Dedifferentiated amniotic fluid mesenchymal stem cell (primary cell): ENCODE measurements around the gene SPATA31E1.
"Not testable (repeated sequence)": the region's sequence is repeated elsewhere in the genome, so short reads cannot be mapped to it uniquely, and the experiment has no call there.

ENCODE experiments used
- DNase-seq: peaks from one replicate; pipeline ENCODE4 v3.0.0-alpha.2; 2016; ENCODE audit errors: extremely low spot score

The SPATA31E1 gene

DNA sequence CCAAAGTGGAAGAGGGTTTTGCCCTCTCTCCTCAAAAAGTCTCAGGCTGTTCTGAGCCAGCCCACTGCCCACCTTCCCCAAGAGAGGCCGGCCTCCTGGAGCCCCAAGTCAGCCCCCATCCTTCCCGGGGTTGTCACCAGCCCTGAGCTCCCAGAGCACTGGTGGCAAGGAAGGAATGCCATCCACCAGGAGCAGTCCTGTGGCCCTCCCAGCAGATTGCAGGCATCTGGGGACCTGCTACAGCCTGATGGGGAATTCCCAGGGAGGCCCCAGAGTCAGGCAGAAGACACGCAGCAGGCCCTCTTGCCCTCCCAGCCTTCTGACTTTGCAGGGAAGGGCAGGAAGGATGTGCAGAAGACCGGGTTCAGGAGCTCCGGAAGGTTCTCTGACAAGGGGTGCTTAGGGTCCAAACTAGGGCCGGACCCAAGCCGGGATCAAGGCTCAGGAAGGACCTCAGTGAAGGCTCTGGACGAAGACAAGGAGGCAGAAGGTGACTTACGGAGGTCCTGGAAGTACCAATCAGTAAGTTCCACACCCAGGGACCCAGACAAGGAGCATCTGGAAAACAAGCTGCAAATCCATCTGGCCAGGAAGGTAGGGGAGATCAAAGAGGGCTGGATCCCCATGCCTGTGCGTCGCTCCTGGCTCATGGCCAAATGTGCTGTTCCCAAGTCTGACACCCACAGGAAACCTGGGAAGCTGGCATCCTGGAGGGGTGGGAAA lies 3.7 kb downstream of the SPATA31E1 start:
- DNase-seq, result no peak

DNA sequence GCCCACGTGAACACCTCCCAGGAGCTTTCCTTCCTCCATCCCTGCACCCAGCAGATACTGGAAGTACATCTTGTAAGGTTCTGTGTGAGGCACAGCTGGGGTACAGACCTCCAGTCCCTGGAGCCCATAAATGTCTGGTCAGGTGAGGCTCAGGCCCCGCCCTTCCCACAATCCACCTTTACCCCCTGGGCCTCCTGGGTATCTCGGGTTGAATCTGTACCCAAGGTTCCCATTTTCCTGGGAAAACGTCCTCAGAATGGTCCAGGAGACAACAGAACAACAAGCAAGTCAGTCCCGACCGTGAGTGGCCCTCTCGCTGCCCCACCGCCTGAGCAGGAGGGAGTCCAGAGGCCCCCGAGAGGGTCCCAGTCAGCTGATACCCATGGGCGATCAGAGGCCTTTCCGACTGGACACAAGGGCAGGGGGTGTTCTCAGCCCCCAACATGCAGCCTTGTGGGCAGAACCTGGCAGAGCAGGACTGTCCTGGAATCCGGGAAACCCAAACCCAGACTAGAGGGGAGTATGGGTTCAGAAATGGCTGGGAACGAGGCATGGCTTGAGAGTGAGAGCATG lies 4.3 kb downstream of the SPATA31E1 start:
- DNase-seq, result no peak

DNA sequence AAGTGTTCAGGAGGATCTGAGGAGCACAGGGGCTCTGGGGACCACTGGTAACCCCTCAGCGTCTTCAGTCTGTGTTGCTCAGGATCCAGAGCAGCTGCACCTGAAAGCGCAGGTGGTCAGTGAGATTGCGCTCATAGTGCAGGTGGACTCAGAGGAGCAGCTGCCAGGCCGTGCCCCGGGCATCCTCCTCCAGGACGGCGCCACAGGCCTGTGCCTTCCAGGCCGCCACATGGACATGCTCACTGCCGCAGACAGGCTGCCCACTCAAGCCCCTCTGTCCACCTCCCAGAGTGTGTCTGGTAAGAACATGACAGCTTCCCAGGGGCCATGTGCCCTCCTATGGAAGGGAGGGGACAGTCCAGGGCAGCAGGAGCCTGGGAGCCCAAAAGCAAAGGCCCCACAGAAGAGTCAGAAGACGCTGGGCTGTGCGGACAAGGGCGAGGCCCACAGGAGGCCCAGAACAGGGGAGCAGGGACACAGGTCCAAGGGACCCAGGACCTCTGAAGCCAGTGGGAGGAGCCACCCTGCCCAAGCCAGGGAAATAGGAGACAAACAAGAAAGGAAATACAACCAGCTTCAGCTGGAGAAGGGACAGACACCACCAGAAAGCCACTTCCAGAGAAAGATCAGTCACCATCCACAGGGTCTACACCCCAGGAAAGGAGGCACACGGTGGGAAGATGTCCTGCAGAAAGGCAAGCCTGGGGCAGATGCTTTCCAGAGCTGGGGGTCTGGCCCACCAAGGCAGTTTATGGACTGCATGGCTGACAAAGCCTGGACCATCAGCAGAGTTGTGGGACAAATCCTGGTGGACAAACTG lies 5.2 kb downstream of the SPATA31E1 start:
- no peak for DNase-seq

DNA sequence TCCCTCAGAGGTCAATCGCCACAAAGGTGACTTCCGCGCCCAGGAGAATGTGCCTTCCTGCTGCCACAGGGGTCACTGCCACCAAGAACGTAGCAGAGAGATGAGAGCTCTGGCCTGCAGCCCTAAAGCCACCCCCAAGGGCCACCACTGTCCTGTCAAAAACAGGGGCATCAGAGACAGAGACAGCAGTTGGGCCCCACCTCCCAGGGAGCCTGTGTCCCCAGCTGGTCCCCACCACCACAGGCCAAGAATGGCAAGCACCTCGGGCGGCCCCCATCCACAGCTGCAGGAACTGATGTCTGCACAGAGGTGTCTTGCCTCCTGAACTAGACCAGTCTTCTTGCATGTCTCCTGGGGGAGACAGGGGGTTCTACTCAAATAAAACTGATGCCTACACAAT lies 5.8 kb downstream of the SPATA31E1 start:
- no peak for DNase-seq

DNA sequence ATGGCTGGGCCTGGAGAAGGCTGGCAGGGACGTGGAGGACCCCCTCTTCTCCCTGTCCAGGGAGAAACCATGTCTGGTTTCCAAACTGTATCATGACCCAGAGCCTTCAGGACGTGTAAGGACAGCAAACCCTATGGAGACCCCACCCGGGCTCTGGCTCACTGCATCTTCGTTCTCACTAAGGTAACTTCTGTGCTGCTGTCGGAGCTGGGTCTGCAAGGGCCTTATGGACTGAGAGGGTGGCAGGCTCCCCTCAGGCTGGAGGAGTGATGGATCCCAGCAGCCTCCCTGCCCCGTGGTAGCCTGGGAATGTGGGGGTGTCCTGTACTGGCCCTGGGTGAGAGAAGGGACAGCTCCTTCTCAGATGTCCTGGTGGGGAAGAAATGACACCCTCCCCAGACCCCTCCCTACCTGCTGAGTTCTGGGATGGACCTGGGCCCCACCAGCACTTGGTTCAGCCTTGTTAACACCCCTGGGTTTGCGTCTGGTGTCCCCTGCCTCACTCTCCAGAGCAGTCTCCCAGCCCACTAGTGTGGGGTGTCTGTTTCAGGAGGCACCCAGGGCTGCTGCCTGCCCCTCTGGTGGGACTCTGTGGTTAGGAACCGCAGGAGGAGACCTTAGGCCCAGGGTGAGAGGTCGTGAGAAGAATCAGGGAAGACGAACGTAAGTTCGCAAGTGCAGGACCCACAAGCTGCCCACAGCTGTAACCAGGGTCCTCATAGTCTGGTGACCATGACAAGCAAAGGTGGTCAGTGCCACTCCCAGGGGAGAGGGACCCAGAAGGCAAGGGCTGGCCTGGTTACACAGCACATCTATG lies 6.6 kb downstream of the SPATA31E1 start:
- no peak for DNase-seq

DNA sequence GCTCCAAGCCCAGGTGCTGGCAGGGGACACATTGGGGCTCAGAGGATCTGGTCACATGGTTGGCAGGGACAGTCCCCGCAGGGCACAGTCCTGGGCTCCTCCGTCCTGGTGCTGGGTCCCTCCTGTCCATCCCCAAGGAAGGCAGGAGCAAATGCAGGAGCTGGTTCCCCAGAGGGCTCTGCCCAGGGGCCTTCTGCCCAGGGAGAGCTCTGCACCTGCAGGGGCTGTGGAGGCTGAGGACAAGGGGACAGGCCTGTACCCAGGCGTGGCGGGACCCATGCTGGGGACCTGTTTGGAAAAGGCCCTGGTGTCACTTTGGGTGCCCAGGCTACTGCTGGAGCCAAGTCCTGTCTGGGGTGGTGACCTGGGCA lies 7.2 kb downstream of the SPATA31E1 start:
- DNase-seq, result no peak

DNA sequence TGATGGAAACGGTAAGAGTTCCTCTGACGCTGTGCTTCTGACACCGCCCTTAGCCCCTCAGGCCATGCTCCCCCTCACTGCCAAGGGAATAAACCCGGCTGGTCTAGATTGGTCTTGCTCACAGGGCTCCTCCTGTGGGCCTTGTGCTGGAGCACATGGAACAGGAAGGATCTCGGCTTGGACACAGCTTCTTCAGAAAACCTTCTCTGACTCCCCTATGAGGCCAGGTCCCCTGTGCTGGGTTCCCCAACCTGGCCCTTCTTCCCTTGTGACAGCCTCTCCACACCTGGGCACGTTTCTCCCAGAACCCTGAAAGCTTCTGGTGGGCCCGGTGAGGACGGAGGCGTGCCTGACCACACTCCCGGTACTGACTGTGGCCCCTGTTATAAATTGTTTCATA lies 8.2 kb downstream of the SPATA31E1 start:
- no peak for DNase-seq

DNA sequence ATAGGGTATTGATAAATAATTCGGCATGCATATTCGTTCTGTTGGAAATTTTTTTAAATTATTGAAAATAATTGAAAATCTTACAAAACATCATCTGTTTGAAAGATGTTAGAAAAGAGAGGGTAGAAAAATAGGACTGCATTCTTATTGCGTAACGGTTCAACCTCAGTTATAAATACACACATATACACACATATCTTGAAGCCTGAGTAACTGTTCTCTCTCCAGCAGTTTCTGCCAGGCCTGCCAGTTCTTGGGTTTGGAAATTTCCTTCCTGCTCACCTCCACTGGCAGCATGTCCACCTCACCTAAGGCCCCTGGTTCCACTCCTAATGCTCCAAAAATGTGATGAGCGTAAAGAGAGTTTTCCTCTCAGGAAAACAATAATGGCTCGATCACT lies 9.1 kb downstream of the SPATA31E1 start:
- no peak for DNase-seq

DNA sequence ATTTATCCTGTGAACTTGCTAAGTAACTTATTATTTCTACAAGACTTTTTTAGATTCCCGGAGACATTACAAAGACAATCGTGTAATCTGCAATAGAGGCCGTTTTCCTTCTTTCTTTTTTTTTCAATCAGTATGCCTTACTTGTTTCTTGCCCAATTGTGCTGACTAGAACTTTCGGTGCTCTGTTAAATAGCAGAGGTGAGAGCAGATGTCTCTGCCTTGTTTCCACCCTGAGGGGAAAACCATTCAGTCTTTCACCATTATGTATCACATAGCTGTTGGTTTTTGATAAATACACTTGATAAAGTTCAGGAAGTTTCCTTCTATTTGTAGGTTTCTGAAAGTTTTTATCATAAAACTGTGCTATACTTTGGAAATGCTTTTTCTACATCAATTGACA lies 10.3 kb downstream of the SPATA31E1 start:
- no peak for DNase-seq

DNA sequence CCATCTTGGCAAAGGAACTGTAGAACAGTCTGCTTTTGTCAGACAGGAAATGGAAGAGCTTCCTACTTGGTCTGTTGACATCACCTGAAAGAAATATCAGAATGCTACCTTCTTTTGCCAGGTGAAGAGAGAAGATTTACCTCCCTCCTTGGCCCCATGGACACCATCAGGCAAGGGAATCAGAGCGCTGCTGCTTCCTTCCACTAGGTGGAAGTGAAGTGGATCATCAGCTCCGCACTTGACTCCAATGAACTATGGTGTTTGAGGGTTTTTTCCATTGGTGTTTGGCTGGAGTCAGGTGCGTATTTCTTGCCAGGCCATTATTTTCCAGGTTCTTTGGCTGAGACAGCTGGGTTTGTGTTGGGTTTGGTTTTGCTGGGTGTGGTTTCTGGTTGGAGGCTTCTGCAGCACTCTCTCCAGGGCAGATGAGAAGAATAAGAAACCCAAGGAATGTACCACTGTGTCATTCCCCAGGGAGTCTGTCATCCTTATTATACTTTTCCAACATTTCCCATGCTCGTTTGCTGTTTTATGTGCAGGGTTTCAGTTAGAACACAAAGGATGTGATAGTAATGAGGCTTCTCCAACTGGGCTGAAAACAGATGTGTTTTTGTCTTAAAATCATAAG lies 12.4 kb downstream of the SPATA31E1 start:
- DNase-seq, result no peak

DNA sequence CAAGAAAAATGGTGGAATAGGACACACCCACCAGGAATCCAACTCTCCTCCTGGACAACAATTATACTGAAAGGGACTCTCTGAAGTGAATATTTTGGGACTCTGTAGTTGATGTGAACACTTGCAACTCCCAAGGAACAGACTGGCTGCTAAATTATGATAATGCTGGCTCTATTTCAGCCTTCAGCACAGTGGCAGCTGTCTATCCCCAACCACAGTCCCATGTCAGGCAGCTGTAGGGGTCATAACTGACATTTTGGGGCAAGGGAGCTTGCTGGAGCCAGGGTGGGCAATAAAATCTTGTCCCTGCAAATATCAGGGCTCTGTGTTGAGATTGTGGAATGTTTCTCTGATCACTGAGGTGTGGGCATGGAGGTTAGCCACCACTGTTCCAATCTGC lies 14.2 kb downstream of the SPATA31E1 start:
- DNase-seq, result no peak

DNA sequence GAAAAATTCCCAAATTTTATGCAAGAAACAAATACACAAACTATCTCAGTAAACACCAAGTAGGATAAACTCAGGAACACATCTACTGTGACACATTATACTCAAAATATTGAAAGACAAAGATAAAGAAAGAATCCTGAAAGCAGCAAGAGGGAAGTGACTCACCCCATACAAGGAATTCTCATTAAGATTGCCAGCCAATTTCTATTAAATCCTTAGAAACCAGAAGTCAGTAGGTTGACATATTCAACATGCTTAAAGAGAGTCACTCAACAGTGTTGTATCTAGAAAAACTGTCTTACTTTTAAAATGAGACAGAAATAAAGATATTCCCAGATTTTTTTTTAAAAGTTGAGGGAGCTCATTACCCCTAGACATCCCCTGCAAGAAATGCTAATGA lies 15.5 kb downstream of the SPATA31E1 start:
- DNase-seq, result no peak

DNA sequence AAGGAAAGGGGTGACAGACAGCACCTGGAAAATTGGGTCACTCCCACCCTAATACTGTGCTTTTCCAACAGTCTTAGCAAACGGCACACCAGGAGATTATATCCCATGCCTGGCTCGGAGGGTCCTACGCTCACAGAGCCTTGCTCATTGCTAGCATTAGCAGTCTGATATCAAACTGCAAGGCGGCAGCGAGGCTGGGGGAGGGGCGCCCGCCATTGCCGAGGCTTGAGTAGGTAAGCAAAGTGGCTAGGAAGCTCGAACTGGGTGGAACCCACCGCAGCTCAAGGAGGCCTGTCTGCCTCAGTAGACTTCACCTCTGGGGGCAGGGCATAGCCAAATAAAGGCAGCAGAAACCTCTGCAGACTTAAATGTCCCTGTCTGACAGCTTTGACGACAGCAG lies 19.7 kb downstream of the SPATA31E1 start:
- DNase-seq, result not testable (repeated sequence)

DNA sequence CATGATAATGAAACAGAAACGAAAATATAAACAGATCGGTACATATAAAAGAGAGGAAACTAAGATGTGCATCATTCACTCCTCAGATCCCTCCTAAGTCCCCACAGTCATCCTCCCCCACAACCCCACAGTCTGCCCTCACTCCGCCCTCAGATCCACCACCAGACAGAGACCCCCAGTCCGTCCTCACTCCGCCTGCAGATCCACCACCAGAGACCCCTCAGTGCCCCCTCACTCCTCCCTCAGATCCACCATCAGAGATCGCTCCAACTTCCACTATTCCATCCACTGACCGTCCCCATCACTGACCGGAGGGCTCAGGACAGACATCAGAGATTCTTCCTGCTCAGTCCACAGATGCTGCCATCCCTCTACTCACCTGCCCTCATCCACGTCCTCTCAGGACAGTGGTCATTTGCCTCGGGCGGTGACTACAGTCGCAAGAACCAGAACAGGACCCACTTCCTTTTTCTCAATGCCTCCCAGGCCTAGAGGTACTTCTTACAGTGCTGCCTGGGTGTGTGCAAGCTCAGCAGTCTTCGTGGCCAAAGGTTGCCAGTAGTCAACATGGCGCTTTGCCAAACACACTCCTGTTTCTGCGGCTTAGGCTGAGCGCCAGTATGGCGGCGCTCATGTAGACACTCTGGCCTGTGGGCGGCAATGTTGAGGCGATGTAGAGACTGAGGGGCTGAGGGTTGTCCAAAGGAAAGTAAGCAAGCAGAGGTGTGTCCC lies 26.8 kb downstream of the SPATA31E1 start:
- DNase-seq, result peak; percentile 8

DNA sequence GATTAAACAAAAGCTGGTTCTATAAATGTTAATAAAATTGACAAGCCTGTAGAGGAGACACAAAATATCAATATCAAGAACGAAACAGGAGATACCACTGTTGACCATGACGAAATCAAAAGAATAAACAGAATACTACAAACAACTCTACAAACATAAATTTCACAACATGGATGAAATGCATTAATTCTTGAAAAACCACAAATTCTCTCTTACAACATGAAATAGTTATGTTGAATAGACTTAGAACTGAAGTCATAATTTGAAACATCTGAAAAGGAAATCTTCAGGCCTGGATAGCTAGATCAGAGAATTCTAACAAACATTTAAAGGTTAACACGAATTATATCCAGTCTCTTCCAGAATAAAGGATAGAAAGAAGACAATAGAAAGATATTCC lies 28.1 kb downstream of the SPATA31E1 start:
- peak; percentile 83 for DNase-seq

DNA sequence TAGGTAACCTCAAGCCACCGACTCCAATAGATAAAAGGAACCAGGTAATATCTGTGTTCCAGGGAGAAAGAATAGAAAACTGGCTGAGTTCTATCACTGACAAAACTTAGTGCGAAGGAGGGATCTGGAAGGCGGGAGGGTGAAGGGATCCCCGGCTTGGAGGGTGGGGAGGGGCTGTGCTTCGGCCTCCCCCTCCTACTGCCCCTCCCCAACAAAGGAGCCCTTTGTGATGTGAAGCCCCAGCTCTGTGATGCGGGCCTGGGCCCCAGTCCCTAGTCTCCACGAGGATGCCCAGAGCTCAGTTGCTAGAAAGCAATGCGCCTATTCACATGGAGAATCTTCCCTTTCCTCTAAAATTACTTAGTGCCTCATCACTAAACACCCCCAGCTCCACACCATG lies 35.0 kb downstream of the SPATA31E1 start, which contains the start of gene SPATA31C1:
Gene SPATA31C1 (plus strand): TSS at position 301 of the 400 bp plus-strand sequence.
- not testable (repeated sequence) for DNase-seq

DNA sequence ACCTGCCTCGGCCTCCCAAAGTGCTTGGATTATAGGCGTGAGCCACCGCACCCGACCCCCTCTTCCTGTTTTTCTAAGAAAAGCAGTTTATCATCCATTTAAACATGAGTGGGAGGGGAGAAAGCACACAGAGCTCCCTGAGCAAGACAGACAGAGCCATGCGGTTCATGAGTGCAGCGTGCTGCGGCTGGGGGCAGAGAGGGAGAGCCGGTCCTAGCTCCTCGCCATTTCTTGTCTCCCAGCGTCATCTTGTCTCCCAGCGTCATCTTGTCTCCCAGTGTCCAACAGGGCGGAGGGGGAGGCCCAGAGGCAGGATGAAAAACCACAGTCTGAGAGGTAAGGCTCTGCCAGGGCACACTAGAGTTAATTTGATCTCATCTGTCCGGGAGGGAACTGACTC lies 36.3 kb downstream of the SPATA31E1 start:
- DNase-seq, result not testable (repeated sequence)

DNA sequence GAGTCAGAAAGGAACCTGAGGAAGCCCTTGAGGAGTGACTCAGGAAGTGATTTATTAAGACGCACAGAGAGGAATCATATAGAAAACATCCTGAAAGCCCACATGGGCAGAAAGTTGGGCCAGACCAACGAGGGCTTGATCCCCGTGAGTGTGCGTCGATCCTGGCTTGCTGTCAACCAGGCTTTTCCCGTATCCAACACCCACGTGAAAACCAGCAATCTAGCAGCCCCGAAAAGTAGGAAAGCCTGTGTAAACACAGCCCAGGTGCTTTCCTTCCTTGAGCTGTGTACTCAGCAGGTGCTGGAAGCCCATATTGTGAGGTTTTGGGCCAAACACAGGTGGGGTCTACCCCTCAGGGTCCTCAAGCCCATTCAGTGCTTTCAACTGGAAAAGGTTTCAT lies 38.9 kb downstream of the SPATA31E1 start:
- not testable (repeated sequence) for DNase-seq

DNA sequence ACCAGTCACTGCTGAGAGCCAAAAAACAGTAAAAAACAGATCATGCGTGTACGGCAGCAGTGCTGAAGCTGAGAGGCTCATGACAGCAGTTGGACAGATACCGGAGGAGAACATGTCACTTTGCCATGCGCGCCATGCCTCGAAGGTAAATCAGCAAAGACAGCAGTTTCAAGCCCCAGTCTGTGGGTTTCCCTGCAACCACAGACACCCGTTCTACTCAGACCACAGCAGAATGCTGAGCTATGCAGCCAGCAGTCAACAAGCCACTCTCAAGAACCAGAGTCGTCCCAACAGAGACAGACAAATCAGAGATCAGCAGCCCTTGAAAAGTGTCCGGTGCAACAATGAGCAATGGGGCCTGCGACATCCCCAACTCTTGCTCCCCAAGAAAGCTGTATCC lies 40.3 kb downstream of the SPATA31E1 start:
- not testable (repeated sequence) for DNase-seq

DNA sequence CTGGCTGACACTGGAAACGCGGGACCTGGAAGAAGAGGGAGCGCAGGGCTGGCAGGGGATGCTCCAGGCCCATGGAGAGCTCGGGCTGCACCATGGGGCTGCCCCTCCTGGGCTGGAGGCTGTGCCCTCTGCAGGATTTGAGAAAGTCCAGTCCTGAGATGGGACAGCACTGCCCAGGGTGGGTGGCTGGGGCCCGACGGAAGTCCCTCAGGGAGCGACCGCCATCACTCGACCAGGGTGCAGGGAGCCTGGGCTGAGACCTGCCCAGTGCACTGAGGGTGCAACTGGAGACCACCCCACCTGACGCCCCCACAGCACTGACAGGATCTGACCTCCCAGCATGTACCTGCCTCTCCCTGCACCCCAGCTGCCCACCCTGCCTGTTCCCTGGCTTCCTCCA lies 42.2 kb downstream of the SPATA31E1 start:
- DNase-seq, result not testable (repeated sequence)

DNA sequence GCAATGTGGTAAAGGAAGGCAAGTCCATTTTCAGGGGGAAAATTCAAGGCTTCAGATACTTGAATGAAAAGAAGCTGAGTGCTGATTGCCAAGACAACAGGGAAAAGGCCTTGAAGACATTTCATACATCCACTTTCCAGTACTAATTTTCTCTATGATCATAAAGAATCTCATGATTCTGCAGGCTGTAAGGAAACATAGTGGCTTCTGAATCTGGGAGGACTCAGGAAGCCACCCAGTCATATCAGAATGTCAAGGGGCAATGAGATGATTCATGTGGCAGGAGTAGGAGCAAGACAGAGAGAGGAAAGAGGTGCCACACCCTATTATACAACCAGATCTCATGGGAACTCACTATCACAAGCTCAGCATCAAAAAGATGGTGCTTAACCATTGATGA lies 46.5 kb downstream of the SPATA31E1 start:
- DNase-seq, result not testable (repeated sequence)
